ENCODE results near the gene ALDH3A2.

The ALDH3A2 gene

DNA sequence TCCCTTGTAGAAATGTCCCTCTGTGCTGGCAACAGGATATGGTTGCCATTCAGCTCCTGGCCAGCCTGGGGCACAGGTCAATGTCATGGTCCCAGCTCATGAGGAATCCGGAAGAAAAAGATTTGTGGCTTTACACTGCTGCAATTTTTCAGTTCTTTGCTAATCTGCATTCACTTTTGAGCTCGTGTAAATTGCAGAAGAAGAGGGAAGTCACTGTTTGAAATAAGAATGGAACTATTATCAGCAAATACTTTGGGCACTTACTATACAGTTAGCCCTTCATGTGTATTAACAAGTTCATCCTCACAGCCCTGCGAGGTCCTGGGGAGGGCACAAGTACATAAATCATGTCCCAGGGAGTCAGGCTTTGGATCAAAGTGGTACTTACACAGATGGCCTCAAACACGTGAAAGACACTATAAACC lies 53.7 kb downstream of the ALDH3A2 start:
- ATAC-seq (ENCODE audit: insufficient read depth, low read depth) (no peak), DNase-seq (no peak)
- Histone ChIP-seq H3K4me1 (ENCODE audit: insufficient read depth, low read length) (no peaks in the 10 kb centered on the region), H3K36me3 (ENCODE audit: insufficient read depth, low read length) (no peaks in the 10 kb centered on the region), H3K9me3 (ENCODE audit: insufficient read depth, low read length, severe bottlenecking) (no peaks in the 10 kb centered on the region), H3K4me2 (ENCODE audit: insufficient read depth, low read length) (no peak overlapping the region), H3K4me3 (ENCODE audit: low read depth in 1 of 2, low read length in 2 of 2) (no peak overlapping the region), H2AFZ (ENCODE audit: low read depth, low read length) (no peak overlapping the region), H4K20me1 (ENCODE audit: insufficient read depth, low read length) (no peaks in the 10 kb centered on the region), H3K27ac (ENCODE audit: low read length) (no peak overlapping the region), H3K79me2 (ENCODE audit: insufficient read depth, low read length) (no peaks in the 10 kb centered on the region), H3K9ac (ENCODE audit: low read depth, low read length) (no peak overlapping the region), H3K27me3 (ENCODE audit: insufficient read depth, low read length, poor library complexity) (peaks cover 8% of the 10 kb centered on the region)
- no peak for TF ChIP-seq EZH2 (IDR thresholded peaks at IDR 0.05; ENCODE audit: borderline replicate concordance, low read depth, low read length, severe bottlenecking)
- TF ChIP-seq, protein P1, sequence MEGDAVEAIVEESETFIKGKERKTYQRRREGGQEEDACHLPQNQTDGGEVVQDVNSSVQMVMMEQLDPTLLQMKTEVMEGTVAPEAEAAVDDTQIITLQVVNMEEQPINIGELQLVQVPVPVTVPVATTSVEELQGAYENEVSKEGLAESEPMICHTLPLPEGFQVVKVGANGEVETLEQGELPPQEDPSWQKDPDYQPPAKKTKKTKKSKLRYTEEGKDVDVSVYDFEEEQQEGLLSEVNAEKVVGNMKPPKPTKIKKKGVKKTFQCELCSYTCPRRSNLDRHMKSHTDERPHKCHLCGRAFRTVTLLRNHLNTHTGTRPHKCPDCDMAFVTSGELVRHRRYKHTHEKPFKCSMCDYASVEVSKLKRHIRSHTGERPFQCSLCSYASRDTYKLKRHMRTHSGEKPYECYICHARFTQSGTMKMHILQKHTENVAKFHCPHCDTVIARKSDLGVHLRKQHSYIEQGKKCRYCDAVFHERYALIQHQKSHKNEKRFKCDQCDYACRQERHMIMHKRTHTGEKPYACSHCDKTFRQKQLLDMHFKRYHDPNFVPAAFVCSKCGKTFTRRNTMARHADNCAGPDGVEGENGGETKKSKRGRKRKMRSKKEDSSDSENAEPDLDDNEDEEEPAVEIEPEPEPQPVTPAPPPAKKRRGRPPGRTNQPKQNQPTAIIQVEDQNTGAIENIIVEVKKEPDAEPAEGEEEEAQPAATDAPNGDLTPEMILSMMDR (IDR thresholded peaks at IDR 0.05; ENCODE audit: borderline replicate concordance, extremely low read depth, low read length, poor library complexity, severe bottlenecking) = no peak

DNA sequence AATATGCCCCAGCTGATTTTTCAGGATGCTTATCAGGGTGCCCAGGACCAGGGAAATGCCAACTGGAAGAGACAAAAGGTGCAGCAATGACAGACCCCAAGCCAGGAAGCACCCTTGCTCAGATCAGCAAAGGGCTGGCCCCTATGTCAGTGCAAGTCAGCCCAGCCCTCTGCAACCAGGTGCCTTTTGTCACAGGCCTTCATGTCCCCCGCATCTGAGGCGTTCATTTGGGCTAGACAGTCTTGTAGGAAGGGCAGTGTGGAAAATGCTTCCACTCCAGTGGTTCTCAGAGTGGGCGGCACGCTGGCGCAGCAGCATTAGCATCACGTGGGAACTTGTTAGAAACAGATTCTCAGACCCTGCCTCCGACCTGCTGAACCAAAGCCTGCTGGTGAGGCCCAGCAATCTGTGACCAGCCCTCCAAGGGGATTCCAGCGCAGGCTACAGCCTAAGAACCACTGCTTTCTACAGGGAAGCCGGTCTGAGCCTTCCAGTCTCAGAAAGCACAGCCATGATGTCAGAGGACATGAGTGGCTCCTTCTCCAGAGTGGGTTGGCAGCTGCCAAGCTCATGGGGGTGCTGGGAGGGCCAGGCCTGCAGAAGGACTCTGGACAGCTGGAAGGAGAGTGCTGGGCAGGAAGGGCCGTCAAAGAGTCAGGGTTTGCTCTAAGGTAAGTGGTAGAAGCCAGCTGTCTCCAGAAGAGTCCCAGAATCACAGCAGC lies 54.7 kb downstream of the ALDH3A2 start:
- no peak overlapping the region for H3K4me3 ChIP-seq (ENCODE audit: low read depth in 1 of 2, low read length in 2 of 2)
- H4K20me1 ChIP-seq (ENCODE audit: insufficient read depth, low read length) = no peaks in the 10 kb centered on the region
- no peaks in the 10 kb centered on the region for H3K9me3 ChIP-seq (ENCODE audit: insufficient read depth, low read length, severe bottlenecking)
- H3K36me3 ChIP-seq (ENCODE audit: insufficient read depth, low read length) = no peaks in the 10 kb centered on the region
- TF ChIP-seq, protein P1 (IDR thresholded peaks at IDR 0.05; ENCODE audit: borderline replicate concordance, extremely low read depth, low read length, poor library complexity, severe bottlenecking) = no peak
- TF ChIP-seq EZH2 (IDR thresholded peaks at IDR 0.05; ENCODE audit: borderline replicate concordance, low read depth, low read length, severe bottlenecking) = no peak
- H2AFZ ChIP-seq (ENCODE audit: low read depth, low read length) = no peak overlapping the region
- H3K79me2 ChIP-seq (ENCODE audit: insufficient read depth, low read length) = no peaks in the 10 kb centered on the region
- ATAC-seq (ENCODE audit: insufficient read depth, low read depth) = no peak
- H3K27ac ChIP-seq (ENCODE audit: low read length) = no peak overlapping the region
- H3K27me3 ChIP-seq (ENCODE audit: insufficient read depth, low read length, poor library complexity) = peaks cover 8% of the 10 kb centered on the region
- DNase-seq = no peak
- H3K4me2 ChIP-seq (ENCODE audit: insufficient read depth, low read length) = no peak overlapping the region
- H3K9ac ChIP-seq (ENCODE audit: low read depth, low read length) = no peak overlapping the region
- no peaks in the 10 kb centered on the region for H3K4me1 ChIP-seq (ENCODE audit: insufficient read depth, low read length)

DNA sequence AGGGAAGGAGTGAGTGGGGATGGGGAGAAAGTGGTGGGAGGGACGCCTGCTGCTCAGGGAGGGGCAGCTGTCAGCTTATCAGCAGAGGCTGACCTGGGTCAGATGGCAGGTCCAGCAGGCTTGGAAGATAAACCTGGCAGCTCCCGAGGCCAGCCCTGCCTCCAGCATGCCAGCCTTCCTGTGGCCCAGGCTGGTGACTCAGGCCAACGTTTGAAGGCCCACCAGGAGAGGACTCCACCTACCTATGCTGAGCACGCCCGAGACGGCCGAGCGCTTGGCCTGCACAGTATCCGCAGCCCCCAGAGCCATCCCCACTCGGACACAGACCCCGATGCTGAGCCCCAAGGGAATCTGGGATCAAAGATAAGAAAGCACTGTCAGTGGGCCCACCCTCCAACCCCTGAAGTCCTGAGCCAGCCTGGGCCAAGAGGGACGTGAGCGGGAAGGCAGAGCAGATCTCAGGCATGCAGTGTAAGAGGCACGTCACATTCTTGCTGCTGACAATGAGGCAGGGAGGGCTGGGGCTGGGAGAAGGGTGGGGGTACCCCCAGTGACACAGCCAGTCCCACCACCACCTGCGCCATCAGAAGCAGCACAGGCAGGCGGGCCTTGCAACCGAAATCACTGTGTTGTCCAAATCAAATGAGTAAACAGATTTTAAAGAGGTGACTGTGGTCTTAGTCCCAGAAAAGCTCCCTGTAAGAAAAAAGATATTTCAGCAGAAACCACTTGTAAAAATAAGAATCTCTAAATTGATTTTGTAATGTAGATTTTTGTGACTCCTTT lies 55.5 kb downstream of the ALDH3A2 start:
- Histone ChIP-seq H4K20me1 (ENCODE audit: insufficient read depth, low read length) (no peaks in the 10 kb centered on the region), H2AFZ (ENCODE audit: low read depth, low read length) (no peak overlapping the region), H3K36me3 (ENCODE audit: insufficient read depth, low read length) (no peaks in the 10 kb centered on the region), H3K79me2 (ENCODE audit: insufficient read depth, low read length) (no peaks in the 10 kb centered on the region), H3K27me3 (ENCODE audit: insufficient read depth, low read length, poor library complexity) (peaks cover 10% of the 10 kb centered on the region), H3K4me1 (ENCODE audit: insufficient read depth, low read length) (no peaks in the 10 kb centered on the region), H3K4me2 (ENCODE audit: insufficient read depth, low read length) (no peak overlapping the region), H3K9me3 (ENCODE audit: insufficient read depth, low read length, severe bottlenecking) (no peaks in the 10 kb centered on the region), H3K27ac (ENCODE audit: low read length) (no peak overlapping the region), H3K9ac (ENCODE audit: low read depth, low read length) (no peak overlapping the region), H3K4me3 (ENCODE audit: low read depth in 1 of 2, low read length in 2 of 2) (no peak overlapping the region)
- TF ChIP-seq, protein P1 (IDR thresholded peaks at IDR 0.05; ENCODE audit: borderline replicate concordance, extremely low read depth, low read length, poor library complexity, severe bottlenecking) = no peak
- DNase-seq (no peak), ATAC-seq (ENCODE audit: insufficient read depth, low read depth) (no peak)

All from DND-41 (cell line).